Trophoblast cell (in vitro differentiated cells and primary cell): Measurements from ENCODE around the gene COL18A1.

Experiments used
- DNase-seq, 2 donors: peaks; one replicate each; pipeline ENCODE4 v3.0.0-alpha.2; 2016
- H2AFZ ChIP-seq: 2 replicates; pipeline ENCODE4 v1.6.1; 2013; ENCODE audit warnings: low read length, moderate library complexity, mild to moderate bottlenecking; ENCODE audit not compliant: insufficient read depth, poor library complexity
- H2AK5ac ChIP-seq: 2 replicates; pipeline ENCODE4 v1.6.1; 2013; ENCODE audit warnings: mild to moderate bottlenecking, low read length
- H2BK120ac ChIP-seq: 2 replicates; pipeline ENCODE4 v1.6.1; 2013; ENCODE audit warnings: low read length, mild to moderate bottlenecking, moderate library complexity; ENCODE audit not compliant: insufficient read depth, poor library complexity
- H2BK12ac ChIP-seq: 2 replicates; pipeline ENCODE4 v1.6.1; 2013; ENCODE audit warnings: mild to moderate bottlenecking, low read length, moderate library complexity
- H2BK5ac ChIP-seq: 2 replicates; pipeline ENCODE4 v1.6.1; 2013; ENCODE audit warnings: low read length, low read depth, moderate library complexity, mild to moderate bottlenecking; ENCODE audit not compliant: poor library complexity
- H3K14ac ChIP-seq: 2 replicates; pipeline ENCODE4 v1.6.1; 2013; ENCODE audit warnings: mild to moderate bottlenecking, low read length
- H3K18ac ChIP-seq: 2 replicates; pipeline ENCODE4 v1.6.1; 2013; ENCODE audit warnings: mild to moderate bottlenecking, low read length
- H3K23ac ChIP-seq: 2 replicates; pipeline ENCODE4 v1.6.1; 2013; ENCODE audit warnings: low read length
- H3K27ac ChIP-seq: 2 replicates; pipeline ENCODE4 v1.5.1; 2013; ENCODE audit warnings: low read depth, mild to moderate bottlenecking, inconsistent platforms, low read length, moderate library complexity
- H3K27me3 ChIP-seq: 2 replicates; pipeline ENCODE4 v1.6.1; 2013; ENCODE audit warnings: inconsistent platforms, mild to moderate bottlenecking, low read length, moderate library complexity; ENCODE audit not compliant: insufficient read depth
- H3K36me3 ChIP-seq, 2 experiments: 1 replicate in 1 of 2; 2 replicates in 1 of 2; pipeline ENCODE4 v1.6.1; 2013; ENCODE audit warnings: low read length in 2 of 2, mild to moderate bottlenecking in 2 of 2, moderate library complexity in 1 of 2; ENCODE audit not compliant: insufficient read depth in 2 of 2, control insufficient read depth in 1 of 2
- H3K4ac ChIP-seq: 2 replicates; pipeline ENCODE4 v1.6.1; 2013; ENCODE audit warnings: low read depth, mild to moderate bottlenecking, low read length, moderate library complexity
- H3K4me1 ChIP-seq, 2 experiments: 1 replicate in 1 of 2; 2 replicates in 1 of 2; pipeline ENCODE4 v1.6.1; 2013; ENCODE audit warnings: low read length in 2 of 2, mild to moderate bottlenecking in 2 of 2, moderate library complexity in 1 of 2; ENCODE audit not compliant: insufficient read depth in 2 of 2, control insufficient read depth in 1 of 2
- H3K4me2 ChIP-seq: 2 replicates; pipeline ENCODE4 v1.6.1; 2013; ENCODE audit warnings: inconsistent platforms, mild to moderate bottlenecking, low read length, moderate library complexity
- H3K4me3 ChIP-seq: 2 replicates; pipeline ENCODE4 v1.5.1; 2013; ENCODE audit warnings: mild to moderate bottlenecking, low read depth, low read length, inconsistent platforms
- H3K79me1 ChIP-seq: one replicate; pipeline ENCODE4 v1.6.1; 2013; ENCODE audit warnings: low read length
- H3K79me2 ChIP-seq: 2 replicates; pipeline ENCODE4 v1.6.1; 2013; ENCODE audit warnings: low read length, mild to moderate bottlenecking; ENCODE audit not compliant: control insufficient read depth, insufficient read depth, poor library complexity
- H3K9ac ChIP-seq: 2 replicates; pipeline ENCODE4 v1.6.1; 2013; ENCODE audit warnings: mild to moderate bottlenecking, low read length
- H3K9me3 ChIP-seq: 2 replicates; pipeline ENCODE4 v1.6.1; 2013; ENCODE audit warnings: low read depth, mild to moderate bottlenecking, control low read depth, inconsistent platforms, low read length; ENCODE audit not compliant: insufficient read depth
- H4K12ac ChIP-seq: 2 replicates; pipeline ENCODE4 v1.6.1; 2013; ENCODE audit warnings: low read depth, mild to moderate bottlenecking, low read length, moderate library complexity
- H4K8ac ChIP-seq: 2 replicates; pipeline ENCODE4 v1.6.1; 2013; ENCODE audit warnings: low read depth, mild to moderate bottlenecking, low read length, moderate library complexity
- H4K91ac ChIP-seq: one replicate; pipeline ENCODE4 v1.6.1; 2013; ENCODE audit warnings: low read depth, mild to moderate bottlenecking, low read length, moderate library complexity
- WGBS: extraction: QIAGEN DNeasy Blood & Tissue Kit; methylation state at CpG from one replicate; pipeline ENCODE4 v1.1.7; 2013; ENCODE audit warnings: missing lambda C conversion rate; ENCODE audit not compliant: insufficient read length, insufficient coverage; ENCODE audit errors: extremely low coverage; 5-methylcytosine and 5-hydroxymethylcytosine counted together

The COL18A1 gene

GRCh38 chr21:45470087-45470515 is 65.1 kb downstream of the COL18A1 start:
- H3K36me3 ChIP-seq = peaks cover 44 to 57% of the 10 kb centered on the region in 2 experiments
- no peak overlapping the region for H4K12ac ChIP-seq
- no peak overlapping the region for H3K4ac ChIP-seq
- H3K9me3 ChIP-seq = peaks cover 6% of the 10 kb centered on the region
- no peak overlapping the region for H3K27ac ChIP-seq
- peaks cover 10 to 12% of the 10 kb centered on the region in 2 experiments for H3K4me1 ChIP-seq
- no peak overlapping the region for H3K4me3 ChIP-seq
- no peak overlapping the region for H3K14ac ChIP-seq
- H3K27me3 ChIP-seq = no peaks in the 10 kb centered on the region
- H3K23ac ChIP-seq = no peak overlapping the region
- no peak overlapping the region for H3K18ac ChIP-seq
- H2AK5ac ChIP-seq = no peak overlapping the region
- no CpG with 5 or more reads among the region's 7 CpGs for WGBS
- no peak overlapping the region for H2BK5ac ChIP-seq
- H2BK12ac ChIP-seq = no peak overlapping the region
- no peak overlapping the region for H2AFZ ChIP-seq
- H3K79me1 ChIP-seq = no peaks in the 10 kb centered on the region
- no peak overlapping the region for H3K4me2 ChIP-seq
- DNase-seq = no peak
- no peak overlapping the region for H3K9ac ChIP-seq
- no peak overlapping the region for H2BK120ac ChIP-seq
- no peak overlapping the region for H4K91ac ChIP-seq
- no peak overlapping the region for H4K8ac ChIP-seq
- H3K79me2 ChIP-seq = peaks cover 3% of the 10 kb centered on the region

DNA sequence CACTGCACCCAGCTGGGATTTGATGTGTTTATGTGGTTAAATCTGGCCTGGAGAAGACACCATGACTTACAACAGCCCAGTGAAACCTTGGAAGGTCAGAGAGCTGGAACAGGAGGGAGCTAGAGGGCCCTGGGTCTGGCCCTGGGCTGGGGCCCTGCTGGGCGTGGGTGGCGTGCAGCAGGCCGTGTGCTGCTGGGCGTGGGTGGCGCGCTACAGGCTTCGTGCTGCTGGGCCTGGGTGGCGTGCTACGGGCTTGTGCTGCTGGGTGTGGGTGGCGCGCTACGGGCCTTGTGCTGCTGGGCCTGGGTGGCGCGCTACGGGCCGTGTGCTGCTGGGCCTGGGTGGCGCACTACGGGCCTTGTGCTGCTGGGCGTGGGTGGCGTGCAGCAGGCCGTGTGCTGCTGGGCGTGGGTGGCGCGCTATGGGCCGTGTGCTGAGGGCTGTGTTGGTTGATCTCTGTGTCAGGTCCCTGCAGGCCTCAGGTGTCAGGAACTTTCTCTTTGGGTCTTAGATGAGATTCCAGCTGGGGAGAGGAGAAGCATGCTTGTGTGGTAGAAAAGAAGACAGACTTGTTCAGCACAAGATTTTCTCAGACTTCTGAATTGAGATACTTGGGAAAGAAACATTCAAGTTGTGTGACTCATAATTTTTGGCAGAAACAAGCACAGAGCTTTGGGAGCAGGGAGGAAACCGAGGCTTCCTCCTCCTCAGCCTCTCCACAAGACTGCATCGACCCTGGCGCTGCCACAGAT is 66.0 kb downstream of the COL18A1 start:
- Histone ChIP-seq H3K9ac (no peak overlapping the region), H3K4ac (no peak overlapping the region)
- WGBS = no CpG with 5 or more reads among the region's 28 CpGs

DNA sequence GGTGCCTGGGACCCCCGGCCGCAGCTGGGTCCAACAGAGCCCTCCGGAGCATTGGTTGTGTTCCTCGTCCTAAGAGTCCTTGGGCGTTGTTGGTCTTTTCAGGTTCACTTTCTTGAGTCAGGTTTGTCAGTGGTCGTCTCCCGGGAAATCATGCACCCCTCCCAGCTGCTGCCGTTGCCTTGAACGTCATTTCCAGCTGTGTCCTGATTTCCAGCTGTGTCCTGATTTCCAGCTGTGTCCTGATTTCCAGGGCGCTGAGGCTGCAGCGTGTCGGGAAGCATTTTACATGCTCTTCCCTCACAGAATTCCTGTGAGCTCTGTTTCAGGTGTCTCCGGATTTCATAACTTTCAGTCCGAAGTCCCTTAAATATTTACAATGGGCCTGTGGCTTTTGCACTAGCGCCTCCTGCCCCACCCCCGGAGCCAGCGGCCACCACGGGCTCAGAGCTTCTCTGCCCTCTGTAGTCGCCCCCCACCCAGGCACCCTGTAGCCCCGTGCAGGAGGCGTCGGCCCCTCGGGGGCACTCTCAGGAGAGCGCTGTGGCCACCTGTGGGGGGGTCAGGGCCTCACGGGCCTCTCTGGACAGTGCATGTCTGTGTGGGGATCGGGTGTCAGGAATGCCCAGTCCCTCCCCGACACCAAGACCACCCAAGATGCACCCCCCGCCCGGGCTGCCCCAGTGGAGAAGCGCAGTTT is 66.7 kb downstream of the COL18A1 start:
- Histone ChIP-seq H3K27me3 (no peaks in the 10 kb centered on the region), H4K8ac (no peak overlapping the region), H2AFZ (no peak overlapping the region), H3K27ac (no peak overlapping the region), H3K23ac (no peak overlapping the region), H2BK12ac (no peak overlapping the region), H3K79me1 (no peaks in the 10 kb centered on the region), H3K18ac (no peak overlapping the region), H4K91ac (no peak overlapping the region), H3K79me2 (peaks cover 3% of the 10 kb centered on the region), H3K36me3 (peaks cover 60 to 71% of the 10 kb centered on the region in 2 experiments), H3K14ac (no peak overlapping the region), H3K4me1 (peaks cover 10 to 12% of the 10 kb centered on the region in 2 experiments), H3K4ac (no peak overlapping the region), H3K4me3 (no peak overlapping the region), H3K9ac (no peak overlapping the region), H2BK120ac (no peak overlapping the region), H3K9me3 (peaks cover 4% of the 10 kb centered on the region), H3K4me2 (no peak overlapping the region), H4K12ac (no peak overlapping the region), H2AK5ac (no peak overlapping the region), H2BK5ac (no peak overlapping the region)
- WGBS = no CpG with 5 or more reads among the region's 30 CpGs
- no peak for DNase-seq

More for the DNA sequence above, 66.0 kb downstream of the COL18A1 start:
- H2BK12ac ChIP-seq = no peak overlapping the region
- no peak overlapping the region for H3K4me2 ChIP-seq
- DNase-seq = peak in 1 of 2 donors; percentile 39
- H3K18ac ChIP-seq = peak overlapping the region; percentile 10
- H2AFZ ChIP-seq = no peak overlapping the region
- no peak overlapping the region for H4K8ac ChIP-seq
- peaks cover 53 to 66% of the 10 kb centered on the region in 2 experiments for H3K36me3 ChIP-seq
- no peak overlapping the region for H2BK5ac ChIP-seq
- H3K79me1 ChIP-seq = no peaks in the 10 kb centered on the region
- no peak overlapping the region for H4K91ac ChIP-seq
- no peaks in the 10 kb centered on the region for H3K27me3 ChIP-seq
- no peak overlapping the region for H3K4me3 ChIP-seq
- H3K4me1 ChIP-seq = peaks cover 10 to 12% of the 10 kb centered on the region in 2 experiments
- H2BK120ac ChIP-seq = no peak overlapping the region
- no peak overlapping the region for H3K23ac ChIP-seq
- peaks cover 2% of the 10 kb centered on the region for H3K9me3 ChIP-seq
- peaks cover 3% of the 10 kb centered on the region for H3K79me2 ChIP-seq
- H4K12ac ChIP-seq = no peak overlapping the region
- H2AK5ac ChIP-seq = no peak overlapping the region
- no peak overlapping the region for H3K27ac ChIP-seq
- H3K14ac ChIP-seq = no peak overlapping the region

GRCh38 chr21:45472445-45473365 is 67.7 kb downstream of the COL18A1 start:
- Histone ChIP-seq H4K12ac (no peak overlapping the region), H3K36me3 (peaks cover 68 to 69% of the 10 kb centered on the region in 2 experiments), H3K27me3 (no peaks in the 10 kb centered on the region), H2AK5ac (no peak overlapping the region), H3K4me2 (no peak overlapping the region), H3K79me2 (peaks cover 3% of the 10 kb centered on the region), H3K79me1 (no peaks in the 10 kb centered on the region), H3K4ac (no peak overlapping the region), H4K91ac (no peak overlapping the region), H3K27ac (no peak overlapping the region), H3K23ac (no peak overlapping the region), H3K14ac (no peak overlapping the region), H3K9me3 (peaks cover 4% of the 10 kb centered on the region), H3K9ac (no peak overlapping the region), H3K18ac (peak overlapping the region; percentile 5), H2AFZ (no peak overlapping the region), H2BK12ac (no peak overlapping the region), H3K4me3 (no peak overlapping the region), H2BK5ac (no peak overlapping the region), H3K4me1 (peaks cover 10 to 12% of the 10 kb centered on the region in 2 experiments), H4K8ac (no peak overlapping the region), H2BK120ac (no peak overlapping the region)
- no peak for DNase-seq
- WGBS = no CpG with 5 or more reads among the region's 42 CpGs
